Stromal cell of bone marrow (primary cell): ENCODE measurements around the gene ATG7.

Experiments
- DNase-seq: peaks from one replicate; pipeline ENCODE4 v3.0.0-alpha.2; 2012; ENCODE audit warnings: low read depth

The ATG7 gene

GRCh38 chr3:11555881-11556633 is 283.9 kb downstream of the ATG7 start:
- DNase-seq, result no peak

- DNase-seq, result peak; percentile 83
These were observed 284.9 kb downstream of the ATG7 start for GRCh38 chr3:11556851-11557644.

- DNase-seq, result peak; percentile 74
These were observed 285.8 kb downstream of the ATG7 start for GRCh38 chr3:11558002-11558401.

- DNase-seq, result no peak
These were observed 286.3 kb downstream of the ATG7 start for GRCh38 chr3:11558411-11558903.

GRCh38 chr3:11558918-11559815 is 287.0 kb downstream of the ATG7 start:
- DNase-seq, result no peak

GRCh38 chr3:11559816-11560633 is 287.8 kb downstream of the ATG7 start:
- DNase-seq, result no peak

GRCh38 chr3:11560746-11561145 is 288.5 kb downstream of the ATG7 start:
- DNase-seq, result no peak

- DNase-seq, result no peak
These were observed 290.2 kb downstream of the ATG7 start for GRCh38 chr3:11562277-11562881.

GRCh38 chr3:11563159-11563864 is 291.1 kb downstream of the ATG7 start:
- no peak for DNase-seq

GRCh38 chr3:11563865-11564185 is 291.6 kb downstream of the ATG7 start:
- no peak for DNase-seq

- DNase-seq, result no peak
These were observed 292.4 kb downstream of the ATG7 start for GRCh38 chr3:11564577-11565001.

- no peak for DNase-seq
These were observed 292.9 kb downstream of the ATG7 start for GRCh38 chr3:11565072-11565471.

GRCh38 chr3:11565492-11565891 is 293.3 kb downstream of the ATG7 start:
- no peak for DNase-seq

GRCh38 chr3:11565932-11566331 is 293.7 kb downstream of the ATG7 start:
- no peak for DNase-seq

- no peak for DNase-seq
These were observed 294.3 kb downstream of the ATG7 start for GRCh38 chr3:11566478-11566877.

- no peak for DNase-seq
These were observed 294.7 kb downstream of the ATG7 start for GRCh38 chr3:11566916-11567315.

- DNase-seq, result peak; percentile 83
These were observed 295.6 kb downstream of the ATG7 start for GRCh38 chr3:11567516-11568467.

- peak; percentile 97 for DNase-seq
These were observed 296.4 kb downstream of the ATG7 start for GRCh38 chr3:11568503-11569155.
